Caki2 (cell line): Measurements from ENCODE around the gene PTK6. TPM values are rescaled to one million over a fixed set of nuclear protein-coding genes. Genes with fewer than 3 reads are reported as not detected.

Source experiments
- DNase-seq: peaks from one replicate; pipeline ENCODE4 v3.0.0-alpha.2; 2015; ENCODE audit warnings: low read depth
- in situ Hi-C: cut with HindIII; loops from 2 replicates; pipeline ENCODE4 v1.10.0; 2016; ENCODE audit warnings: low sequenced_read_pairs, low pct_unique_long_range_greater_than_20kb, mixed read lengths
- total RNA-seq: library from RNA; depleted of rRNA; stranded (reverse); fragments of >200 nt; shearing (Covaris generic); gene quantifications from 2 replicates; pipeline ENCODE4 v1.2.3, GENCODE V29; 2014; ENCODE audit warnings: low replicate concordance

PTK6 gene
- total RNA-seq, 1 experiment from 2014 or later: 4.4 TPM

DNA sequence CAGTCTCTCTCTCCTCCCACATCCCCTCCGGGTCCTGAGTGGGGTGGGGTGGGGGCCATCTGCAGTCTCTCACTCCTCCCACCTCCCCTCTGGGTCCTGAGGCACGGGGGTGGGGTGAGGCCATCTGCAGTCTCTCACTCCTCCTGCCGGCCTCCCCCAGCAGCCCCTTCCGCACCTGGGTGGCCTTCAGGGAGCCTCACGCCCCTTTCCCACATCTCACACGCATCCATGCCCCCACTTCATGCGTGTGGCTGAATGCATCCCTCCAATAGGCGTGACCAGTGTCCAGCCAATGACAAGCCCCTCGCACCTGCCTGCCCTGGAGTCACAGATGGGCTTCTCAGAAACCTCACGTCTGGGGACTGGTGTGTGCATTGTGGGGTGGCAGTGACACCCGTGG lies 11.4 kb upstream of the PTK6 start:
- no peak for DNase-seq
- in situ Hi-C loops: no loop called here

DNA sequence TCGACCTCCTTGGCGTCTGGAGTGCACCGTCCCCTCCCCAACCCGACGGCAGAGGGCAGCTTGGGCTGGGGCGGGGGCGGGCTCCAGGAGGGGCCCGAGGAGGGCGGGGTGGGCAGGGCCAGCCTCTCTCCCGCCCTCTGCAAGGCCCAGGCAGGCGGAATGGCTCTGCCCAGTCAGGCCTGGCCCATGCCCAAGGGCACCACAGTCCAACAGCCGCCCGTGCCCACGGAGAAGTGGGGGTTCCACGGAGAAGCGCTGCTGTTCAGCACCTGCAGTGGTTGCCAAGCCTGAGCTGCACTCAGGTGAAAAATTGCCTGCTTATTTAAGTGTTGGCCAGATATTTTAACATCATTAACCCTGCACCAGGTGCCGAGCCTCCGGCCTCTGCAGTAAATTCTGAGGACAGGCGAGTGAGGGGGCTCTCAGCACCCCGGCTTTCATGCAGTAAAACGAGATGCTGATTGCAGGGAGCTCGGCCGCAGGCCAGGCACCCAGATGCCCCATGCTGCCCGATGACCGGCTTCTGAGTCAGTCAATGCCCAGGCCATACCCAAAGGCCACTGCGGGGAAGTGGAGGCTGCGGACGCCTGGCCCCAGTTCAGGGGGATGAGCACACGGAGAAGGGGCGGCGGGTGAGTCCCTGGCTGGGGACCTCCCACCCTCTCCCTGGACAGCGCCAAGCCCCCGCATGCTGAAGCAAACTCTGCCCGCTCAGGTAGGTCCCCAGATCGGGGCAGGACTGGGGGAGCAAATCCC lies 10.7 kb upstream of the PTK6 start, which contains the start of gene SRMS:
TSS of gene SRMS (minus strand) at position 25 of the 756 bp plus-strand sequence. CDS start 286 bp downstream, outside the sequence.
- in situ Hi-C loops: no loop called here
- DNase-seq: no peak

DNA sequence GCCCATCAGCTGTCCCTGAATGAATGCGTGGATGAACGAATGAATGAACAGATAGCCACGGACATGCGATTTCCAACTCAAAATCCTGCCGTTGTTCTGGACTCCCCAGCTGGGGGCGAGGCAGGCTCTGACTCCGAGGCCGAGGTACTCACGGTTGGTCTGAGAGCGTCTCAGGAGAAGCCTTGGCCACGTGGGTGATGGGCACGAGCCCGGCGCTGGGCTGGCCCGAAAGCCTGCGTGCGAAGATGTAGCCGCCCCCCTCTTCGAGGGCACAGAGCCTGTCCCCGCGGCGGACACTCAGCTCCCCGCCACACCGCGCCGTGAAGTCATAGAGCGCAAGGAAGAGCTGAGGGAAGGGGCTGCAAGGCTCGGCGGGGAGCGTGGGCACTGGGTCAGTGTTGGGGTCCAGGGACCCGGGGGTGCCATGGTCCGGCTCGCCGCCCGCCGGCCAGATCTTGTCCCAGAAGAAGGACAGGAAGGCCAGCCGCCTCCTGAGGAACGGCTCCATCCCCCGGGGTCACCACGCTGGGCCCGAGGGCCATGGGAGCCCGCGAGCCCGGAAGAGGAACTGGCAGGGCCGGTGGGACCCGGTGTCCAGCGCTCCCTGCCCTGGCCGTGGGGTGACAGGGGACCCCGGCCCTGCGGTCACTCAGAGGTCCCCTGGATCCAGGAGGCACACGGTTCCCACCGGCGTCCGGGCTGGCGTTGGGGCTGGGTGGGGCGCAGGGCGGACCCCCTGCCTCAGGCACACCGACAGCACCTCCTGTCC lies 10.0 kb upstream of the PTK6 start:
- no peak for DNase-seq
- in situ Hi-C loops: no loop called here

DNA sequence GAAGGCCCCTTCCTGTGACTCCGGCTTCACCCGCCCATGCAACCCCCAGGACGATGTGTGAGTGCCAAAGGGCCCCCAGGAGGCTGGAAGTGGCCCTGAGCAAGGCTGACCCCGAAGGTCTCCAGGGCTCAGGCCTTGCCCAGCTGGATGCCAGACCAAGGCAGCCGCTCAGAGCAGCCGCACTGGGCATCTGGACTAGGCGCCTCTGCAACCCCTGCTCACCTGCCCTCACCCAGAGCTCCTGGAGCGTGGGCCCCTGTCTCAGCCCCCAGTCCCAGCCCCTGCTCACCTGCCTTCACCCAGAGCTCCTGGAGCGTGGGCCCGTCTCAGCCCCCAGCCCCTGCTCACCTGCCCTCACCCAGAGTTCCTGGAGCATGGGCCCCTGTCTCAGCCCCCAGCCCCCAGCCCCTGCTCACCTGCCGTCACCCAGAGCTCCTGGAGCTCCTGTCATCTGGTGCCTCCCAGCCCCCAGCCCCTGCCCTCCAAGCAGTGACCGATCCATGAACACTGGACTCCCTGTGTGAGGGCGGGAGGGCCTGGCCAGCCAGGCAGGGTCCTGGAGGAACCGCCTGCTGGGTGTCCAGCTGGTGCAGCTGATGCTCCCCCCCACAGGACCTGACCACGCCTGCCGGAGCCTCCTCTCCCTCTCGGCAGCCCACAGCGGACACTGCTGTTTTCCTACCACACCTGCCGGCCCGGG lies 9.2 kb upstream of the PTK6 start:
- no peak for DNase-seq
- in situ Hi-C loops: no loop called here

DNA sequence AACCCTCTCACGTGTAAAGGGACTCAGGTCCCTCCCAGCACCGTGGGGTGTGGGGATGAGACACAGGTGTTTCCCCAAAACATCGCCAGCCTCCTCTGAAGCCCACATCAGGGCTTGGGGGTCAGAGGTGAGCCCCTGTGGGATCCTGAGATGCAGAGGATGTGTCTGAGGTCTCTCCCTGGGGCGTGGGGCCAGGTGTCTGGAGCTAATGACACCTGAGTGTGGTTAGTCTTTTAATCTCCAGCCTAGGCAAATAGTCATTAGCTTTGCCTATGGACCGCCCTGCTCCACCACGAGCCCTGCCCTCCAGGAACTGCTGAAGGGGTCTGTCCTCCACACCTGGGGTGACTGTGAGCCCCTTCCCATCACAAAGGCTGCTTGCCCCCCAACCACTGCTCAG lies 8.6 kb upstream of the PTK6 start:
- in situ Hi-C loops: no loop called here
- DNase-seq: no peak

DNA sequence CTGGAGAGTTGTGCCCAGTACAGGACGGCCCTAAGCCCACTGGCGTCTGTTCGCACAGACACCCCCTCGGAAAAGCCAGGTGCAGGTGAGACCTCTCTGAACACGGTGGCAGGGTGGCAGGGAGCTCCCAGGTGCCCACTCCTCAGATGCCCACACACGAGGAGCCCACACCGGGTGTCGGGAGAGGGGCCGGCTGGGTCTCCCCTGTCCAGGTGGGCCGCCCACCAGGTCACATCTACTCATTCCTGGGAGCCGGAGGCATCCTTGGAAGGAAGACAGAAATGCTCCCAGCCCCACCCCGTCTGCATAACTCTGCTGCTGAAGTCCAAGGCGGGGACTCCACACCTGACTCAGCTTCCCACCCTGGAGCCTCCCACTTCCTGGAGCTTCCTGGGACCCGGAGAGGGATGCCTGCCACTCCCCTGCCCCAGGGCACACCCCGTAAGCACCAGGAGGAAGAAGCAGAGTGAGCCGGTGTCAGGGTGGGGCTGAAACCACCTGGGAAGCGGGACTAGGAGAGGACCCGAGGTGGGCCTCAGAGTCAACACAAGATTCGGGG lies 7.9 kb upstream of the PTK6 start:
- DNase-seq: peak; percentile 67
- in situ Hi-C loops: no loop called here

DNA sequence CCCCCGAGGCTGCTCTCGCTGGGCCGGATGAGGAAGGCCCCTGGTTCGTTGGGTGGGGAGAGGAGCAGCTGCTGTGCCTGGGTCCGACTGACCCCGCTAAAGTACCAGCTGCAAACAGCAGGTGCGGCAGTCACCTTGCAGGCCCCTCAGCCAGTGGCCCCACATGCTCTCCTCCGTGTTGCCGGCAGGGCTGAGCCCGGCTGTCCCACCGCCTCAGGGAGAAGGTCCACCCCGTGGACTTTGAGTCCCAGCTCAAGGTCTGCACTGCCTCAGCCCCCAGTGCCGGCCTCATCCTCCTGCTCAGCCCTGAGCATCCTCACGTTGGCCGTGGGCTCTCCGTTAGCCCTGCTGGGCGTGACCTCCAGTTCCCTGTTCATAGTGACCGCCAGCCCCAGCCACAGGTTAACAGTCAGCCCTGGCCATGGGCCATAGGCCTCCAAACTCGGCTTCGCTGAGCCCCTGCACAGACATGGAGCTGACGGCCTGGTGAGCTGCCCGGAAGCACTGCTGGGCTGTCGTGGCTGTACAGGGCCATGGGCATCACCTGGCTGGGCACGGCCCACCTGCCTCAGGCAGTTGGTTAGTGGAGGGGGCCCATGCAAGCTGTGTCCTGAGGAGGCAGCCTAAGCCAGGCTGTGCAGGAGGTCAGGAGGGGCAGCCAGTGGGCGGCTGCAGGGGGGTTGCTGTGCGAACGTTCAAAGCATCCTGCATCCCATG lies 7.2 kb upstream of the PTK6 start:
- in situ Hi-C loops: no loop called here
- no peak for DNase-seq

DNA sequence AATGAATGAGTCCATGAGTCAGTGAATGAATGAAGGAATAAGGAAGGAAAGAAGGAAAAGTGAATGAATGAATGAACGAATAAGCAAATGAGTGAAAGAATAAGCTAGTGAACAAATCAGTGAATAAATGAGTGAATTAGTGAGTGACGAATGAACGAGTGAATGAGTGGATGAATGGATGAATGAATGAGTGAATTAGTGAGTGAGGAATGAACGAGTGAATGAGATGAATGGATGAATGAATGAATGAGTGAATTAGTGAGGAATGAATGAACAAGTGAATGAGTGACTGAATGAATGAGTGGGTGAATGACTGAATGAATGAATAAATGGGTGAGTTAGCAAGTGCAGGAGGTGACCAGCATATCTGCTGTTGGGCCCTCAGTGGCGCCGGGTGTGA lies 6.6 kb upstream of the PTK6 start:
- DNase-seq: no peak
- in situ Hi-C loops: no loop called here

DNA sequence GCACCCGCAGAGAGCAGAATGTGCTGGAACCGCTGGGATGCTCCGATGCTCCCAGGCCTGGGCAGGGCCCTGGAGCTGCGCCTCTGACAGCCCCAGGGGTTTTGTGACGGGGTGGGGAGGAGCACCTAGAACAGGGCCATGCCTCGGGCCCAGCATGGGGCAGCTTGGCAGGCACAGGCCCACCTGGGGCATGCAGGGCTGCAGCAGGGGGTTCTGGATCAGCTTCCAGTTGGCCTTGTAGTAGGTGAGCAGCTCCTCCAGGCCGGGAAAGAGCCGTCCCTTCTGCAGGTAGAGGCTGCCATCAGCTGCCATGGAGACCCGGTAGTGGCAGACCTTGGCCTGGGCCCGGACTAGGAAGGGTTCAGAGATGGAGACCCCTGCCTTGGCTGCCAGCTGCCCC lies 6.0 kb upstream of the PTK6 start:
- DNase-seq: no peak
- in situ Hi-C loops: no loop called here

DNA sequence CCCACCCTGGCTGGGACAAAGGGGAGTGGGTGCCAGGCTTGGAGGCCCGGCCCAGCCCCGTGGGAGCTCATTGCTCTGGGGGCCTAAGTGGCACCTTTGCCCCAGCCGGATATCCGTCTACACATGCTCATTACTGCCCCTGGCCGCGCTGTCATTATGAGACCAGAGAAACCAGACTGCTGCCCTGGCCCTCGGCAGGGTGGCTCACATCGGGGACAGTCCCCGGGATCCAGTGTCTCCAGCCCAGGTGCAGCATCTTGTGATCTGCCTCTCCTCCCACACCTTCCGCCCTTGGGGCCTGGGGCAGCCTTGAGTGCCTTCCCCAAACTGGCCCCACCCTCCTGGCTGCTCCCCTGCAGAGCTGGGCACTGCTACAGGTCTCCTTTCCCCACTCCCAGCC lies 5.5 kb upstream of the PTK6 start:
- no peak for DNase-seq
- in situ Hi-C loops: no loop called here

DNA sequence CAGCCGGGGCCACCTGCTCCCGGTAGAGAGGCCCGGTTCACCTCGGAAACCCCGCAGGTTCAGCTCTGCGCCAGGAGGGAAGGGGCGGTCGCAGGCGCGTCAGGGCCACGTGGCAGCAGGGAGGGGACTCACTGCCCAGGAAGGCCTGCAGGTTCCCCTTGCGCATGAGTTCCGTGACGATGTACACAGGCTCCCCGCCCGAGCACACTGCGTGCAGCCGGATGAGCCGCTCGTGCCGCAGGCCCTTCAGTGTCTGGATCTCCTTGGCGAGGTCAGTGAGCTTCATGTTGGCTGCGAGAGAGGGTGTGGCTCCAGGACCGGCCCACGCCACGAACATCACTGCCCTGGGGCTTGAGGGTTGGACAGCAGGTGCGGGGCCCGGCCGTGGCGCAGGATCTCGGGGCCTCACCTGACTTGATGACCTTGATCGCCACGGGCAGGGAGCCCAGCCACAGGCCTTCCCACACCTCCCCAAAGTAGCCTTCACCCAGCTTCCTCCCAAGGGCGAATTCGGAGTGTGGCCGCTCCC lies 4.9 kb upstream of the PTK6 start:
- no peak for DNase-seq
- in situ Hi-C loops: no loop called here

DNA sequence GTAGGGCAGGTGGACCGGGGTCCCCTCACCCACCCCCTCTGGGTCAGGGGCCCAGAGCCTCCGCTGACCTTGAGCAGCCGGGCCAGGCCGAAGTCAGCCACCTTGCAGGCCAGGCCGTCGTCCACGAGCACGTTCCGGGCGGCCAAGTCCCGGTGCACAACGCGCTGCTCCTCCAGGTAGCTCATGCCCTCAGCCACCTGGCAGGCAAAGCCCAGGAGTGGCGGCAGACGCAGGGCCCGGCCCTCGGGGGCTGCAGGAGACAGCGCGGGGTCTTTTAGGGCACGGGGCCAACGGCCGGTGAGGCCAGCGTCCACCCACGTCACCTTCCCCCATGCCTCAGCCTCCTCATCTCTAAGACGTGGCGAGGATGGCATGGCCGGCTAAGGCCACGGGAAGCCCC lies 4.2 kb upstream of the PTK6 start:
- DNase-seq: no peak
- in situ Hi-C loops: no loop called here

DNA sequence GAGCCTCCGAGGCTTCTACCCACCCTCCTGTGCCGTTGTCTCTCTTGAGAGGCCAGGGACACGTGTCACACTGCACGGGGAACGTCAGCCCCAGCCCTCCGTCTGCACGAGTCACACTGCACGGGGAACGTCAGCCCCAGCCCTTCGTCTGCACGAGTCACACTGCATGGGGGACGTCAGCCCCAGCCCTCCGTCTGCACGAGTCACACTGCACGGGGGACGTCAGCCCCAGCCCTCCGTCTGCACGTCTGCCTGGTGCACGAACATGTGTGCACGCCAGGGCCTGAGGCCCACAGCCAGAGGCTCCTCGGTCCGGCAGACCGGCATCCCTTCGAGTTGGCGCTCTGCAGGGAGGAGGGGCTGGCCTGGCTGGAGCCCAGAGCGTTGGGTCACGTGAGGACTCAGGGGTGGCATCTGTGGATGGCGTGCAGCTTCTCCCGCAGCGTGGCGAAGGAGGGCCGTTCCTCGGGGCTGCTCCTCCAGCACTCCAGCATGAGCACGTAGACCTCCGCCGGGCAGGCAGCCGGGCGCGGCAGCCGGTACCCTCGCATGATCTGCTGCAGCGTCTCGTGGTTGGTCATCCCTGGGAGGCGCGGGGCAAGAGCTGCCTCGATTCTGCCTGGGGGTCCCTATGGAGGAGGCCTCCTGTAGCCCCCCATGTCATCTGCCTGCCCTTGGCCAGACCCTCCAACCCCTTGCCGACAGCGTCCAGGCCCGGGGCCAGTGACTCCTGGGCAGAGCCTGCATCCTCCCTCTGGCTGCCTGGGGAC lies 3.4 kb upstream of the PTK6 start:
- peak; percentile 47 for DNase-seq
- in situ Hi-C loops: no loop called here

DNA sequence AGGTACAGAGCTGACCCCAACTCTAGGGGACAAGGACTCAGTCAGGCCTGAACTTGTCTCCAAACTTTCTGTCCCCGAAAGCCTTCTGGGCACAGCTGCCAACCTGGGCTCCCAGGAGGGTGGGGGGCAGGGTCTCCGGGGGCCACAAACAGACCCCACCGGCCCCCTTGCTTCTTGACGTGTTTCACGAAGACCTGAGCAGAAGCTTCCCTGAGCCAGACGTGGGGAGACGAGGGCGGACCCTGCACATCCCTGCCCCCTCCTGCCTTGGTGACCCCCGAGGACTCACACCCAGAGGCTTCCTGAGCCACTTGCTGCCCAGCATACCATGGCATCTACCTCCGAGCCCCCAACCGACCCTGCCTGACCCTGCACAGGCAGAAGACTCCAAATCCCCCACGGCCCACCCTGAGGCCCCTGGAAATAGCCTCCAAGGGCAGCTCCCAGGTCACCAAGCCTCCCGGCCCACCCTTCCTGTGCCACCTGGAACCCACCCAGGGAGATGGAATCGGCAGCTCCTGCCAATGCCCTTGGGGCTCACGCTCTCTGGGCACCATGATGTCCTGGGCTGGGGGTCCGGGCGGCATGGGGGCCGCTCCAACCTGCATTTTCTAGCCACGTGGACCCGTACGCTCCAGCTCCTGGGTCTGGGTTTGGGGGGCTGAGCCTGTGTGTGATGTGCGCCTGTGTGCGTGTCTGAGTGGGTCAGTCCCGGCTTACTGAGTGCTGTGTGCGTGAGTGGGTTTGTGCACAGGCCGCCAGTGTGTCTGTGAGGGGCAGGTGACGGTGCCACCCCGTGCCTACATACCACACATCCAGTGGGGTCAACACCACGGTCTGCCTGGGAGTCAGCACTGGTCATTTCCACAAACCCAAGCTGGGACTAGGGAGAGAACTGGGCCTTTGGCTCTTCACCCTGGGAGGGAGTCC lies 2.5 kb upstream of the PTK6 start:
- no peak for DNase-seq
- in situ Hi-C loops: no loop called here

DNA sequence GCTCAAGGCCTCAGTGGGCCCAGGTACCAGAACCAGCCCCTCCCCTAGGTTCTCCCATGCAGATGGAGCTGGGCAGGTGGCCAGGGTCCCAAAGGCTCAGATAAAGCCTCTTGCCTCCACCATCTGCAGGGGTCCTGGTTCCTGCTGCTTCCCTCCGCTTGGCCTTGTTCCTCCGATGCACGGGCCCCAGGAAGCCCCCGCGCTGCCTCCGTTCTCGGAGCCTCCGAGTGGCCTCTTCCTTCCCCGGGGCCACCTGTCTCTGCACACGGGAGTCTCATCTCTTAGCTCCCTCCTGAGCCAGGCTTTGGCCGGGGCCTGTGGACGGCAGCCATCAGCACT lies 1.9 kb upstream of the PTK6 start:
- in situ Hi-C loops: no loop called here
- no peak for DNase-seq

DNA sequence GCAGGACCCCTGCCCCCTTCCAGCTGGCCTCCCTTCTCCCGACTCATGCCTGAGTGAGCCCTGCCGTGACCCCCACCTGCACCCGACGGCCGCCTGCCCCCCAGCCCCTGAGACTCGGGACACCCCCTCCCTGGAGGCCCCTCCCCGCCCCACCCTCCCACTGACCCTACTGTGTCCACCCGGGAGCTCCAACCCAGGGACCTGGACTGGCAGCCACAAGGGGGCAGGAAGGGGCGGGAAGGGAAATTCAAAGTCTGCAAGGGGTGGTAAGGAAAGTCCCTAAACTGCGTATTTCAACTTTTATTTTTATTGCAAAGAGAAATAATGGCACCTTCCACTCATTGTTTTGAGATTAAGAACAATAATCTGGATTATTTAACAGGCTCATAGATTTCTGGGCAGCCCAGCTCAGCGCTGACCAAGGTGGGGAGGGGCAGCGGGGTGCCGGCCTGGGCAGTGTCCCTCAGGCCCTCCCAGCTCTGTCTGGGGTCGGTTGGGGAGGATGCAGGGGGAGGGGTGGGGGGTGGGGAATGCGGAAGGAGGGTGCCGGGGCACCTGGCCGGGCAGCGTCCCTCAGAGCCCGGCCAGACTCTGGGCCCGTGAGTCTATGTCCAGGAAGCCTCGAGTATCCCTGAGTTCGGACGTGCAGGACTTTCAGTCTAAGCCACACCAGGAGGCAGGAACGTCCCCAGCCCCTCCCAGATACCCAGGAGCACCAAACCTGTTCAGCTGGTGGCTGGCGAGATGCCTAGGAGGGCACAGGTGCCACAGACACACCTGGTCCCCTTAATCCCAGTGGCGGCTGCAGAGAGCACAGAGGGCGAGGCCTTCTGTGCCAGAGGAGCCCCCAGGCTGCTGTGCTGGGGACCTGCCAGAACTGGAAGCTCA lies 1.3 kb upstream of the PTK6 start:
- no peak for DNase-seq
- in situ Hi-C loops: no loop called here
